ENCODE results near the gene TBXA2R. TPM values are rescaled to one million over a fixed set of nuclear protein-coding genes. Genes with fewer than 3 reads are reported as not detected.

TBXA2R gene
- total RNA-seq, 1 donor from 2014 or later = not detected

DNA sequence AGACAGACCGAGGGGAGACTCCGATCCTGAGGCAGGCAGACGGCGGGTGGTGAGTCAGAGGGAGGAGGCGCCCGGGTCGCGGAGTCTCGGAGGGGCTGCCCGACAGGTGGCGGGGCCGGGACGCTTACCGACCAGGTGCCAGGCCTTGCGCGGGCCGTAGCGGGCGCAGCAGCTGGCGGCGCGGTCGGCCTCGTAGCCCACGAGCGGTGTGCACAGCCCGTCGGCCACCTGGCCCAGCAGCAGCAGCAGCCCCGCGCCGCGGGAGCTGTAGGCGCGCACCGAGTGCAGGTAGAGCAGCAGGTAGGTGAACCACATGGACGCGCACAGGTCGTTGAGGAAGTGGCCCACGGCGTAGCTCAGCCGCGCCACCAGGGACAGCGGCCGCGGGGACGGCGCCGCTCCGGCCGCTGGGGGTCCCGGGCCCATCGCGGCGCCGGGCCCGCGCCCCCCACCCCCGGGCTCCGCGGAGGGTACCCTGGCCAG, 49.7 kb downstream of the TBXA2R start:
- TF ChIP-seq, protein P1, sequence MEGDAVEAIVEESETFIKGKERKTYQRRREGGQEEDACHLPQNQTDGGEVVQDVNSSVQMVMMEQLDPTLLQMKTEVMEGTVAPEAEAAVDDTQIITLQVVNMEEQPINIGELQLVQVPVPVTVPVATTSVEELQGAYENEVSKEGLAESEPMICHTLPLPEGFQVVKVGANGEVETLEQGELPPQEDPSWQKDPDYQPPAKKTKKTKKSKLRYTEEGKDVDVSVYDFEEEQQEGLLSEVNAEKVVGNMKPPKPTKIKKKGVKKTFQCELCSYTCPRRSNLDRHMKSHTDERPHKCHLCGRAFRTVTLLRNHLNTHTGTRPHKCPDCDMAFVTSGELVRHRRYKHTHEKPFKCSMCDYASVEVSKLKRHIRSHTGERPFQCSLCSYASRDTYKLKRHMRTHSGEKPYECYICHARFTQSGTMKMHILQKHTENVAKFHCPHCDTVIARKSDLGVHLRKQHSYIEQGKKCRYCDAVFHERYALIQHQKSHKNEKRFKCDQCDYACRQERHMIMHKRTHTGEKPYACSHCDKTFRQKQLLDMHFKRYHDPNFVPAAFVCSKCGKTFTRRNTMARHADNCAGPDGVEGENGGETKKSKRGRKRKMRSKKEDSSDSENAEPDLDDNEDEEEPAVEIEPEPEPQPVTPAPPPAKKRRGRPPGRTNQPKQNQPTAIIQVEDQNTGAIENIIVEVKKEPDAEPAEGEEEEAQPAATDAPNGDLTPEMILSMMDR (IDR thresholded peaks at IDR 0.05; ENCODE audit: partially characterized antibody, unreplicated experiment) = no peak
- Mint-ChIP-seq H3K27ac (ENCODE audit: unreplicated experiment) (peak overlapping the region; percentile 86), H3K4me3 (ENCODE audit: unreplicated experiment) (peak overlapping the region; percentile 94), H3K27me3 (ENCODE audit: unreplicated experiment) (peaks cover 14% of the 10 kb centered on the region), H3K4me1 (ENCODE audit: low read depth, unreplicated experiment) (peaks cover 10% of the 10 kb centered on the region), H3K9me3 (ENCODE audit: unreplicated experiment) (peaks cover 5% of the 10 kb centered on the region), H3K36me3 (ENCODE audit: unreplicated experiment) (no peaks in the 10 kb centered on the region)
- DNase-seq = peak; percentile 68

DNA sequence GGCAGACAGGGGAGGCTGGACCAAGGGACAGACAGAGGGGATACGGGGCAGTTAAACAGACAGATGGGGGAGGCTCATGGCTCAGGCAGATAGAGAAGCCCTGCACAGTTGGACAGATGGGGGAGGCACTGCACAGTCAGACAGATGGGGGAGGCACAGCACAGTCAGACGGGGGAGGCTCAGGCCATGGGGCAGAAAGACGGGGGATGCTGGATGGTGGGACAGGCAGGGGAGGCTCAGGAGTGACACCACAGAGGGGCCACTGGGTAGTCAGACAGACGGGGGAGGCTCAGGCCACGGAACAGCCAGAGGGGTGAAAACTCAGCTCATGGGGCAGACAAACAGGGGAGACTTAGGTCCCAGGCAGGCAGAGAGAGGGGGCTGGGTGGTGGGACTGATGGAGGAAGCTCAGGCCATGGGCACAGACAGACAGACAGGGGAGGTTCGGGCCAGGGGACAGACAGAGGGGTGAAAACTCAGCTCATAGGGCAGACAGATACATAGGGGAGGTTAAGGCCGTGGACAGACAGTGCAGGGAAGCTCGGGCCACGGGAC, 50.2 kb downstream of the TBXA2R start:
- TF ChIP-seq, protein P1 (IDR thresholded peaks at IDR 0.05; ENCODE audit: partially characterized antibody, unreplicated experiment) = no peak
- Mint-ChIP-seq H3K27ac (ENCODE audit: unreplicated experiment) (peak overlapping the region; percentile 86), H3K36me3 (ENCODE audit: unreplicated experiment) (no peaks in the 10 kb centered on the region), H3K4me3 (ENCODE audit: unreplicated experiment) (peak overlapping the region; percentile 94), H3K4me1 (ENCODE audit: low read depth, unreplicated experiment) (peaks cover 10% of the 10 kb centered on the region), H3K27me3 (ENCODE audit: unreplicated experiment) (peaks cover 14% of the 10 kb centered on the region), H3K9me3 (ENCODE audit: unreplicated experiment) (peaks cover 5% of the 10 kb centered on the region)
- DNase-seq = no peak

DNA sequence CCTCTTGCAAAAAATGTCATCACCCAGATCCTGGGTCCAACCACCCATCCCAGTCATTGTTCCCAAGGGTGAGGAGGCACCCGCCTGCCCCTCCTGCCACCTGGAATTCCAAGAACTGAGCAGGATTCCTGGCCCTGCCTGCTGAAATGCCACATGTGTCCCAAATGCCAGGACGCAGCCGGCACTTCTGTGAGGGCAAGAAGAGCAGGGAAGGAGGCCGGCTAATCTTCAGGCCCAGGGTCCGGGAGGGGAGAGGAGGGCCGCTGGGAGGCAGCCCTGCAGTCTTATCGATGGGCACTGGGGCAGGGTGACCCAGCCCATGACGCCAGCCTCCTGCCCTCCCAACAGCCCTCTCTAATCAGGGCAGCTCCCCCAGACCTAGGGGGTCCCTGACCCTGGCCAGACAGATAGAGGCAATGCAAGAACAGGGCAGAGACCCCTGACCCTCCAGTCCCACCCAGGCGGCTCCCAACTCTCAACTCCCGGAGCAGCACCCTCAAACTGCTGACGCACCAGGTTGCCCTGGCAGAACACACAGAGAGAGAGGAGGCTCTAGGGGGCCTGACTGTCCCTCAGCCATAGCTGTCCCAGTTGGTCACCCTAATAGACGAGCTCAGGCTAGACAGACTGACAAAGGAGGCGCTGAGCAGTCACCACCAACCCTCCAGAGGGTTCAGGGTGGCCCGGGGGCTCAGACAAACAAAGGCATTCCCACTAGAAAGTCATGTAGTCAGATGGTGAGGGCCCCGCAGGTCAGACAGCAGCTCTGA, 50.8 kb downstream of the TBXA2R start:
- Mint-ChIP-seq H3K4me1 (ENCODE audit: low read depth, unreplicated experiment) (peaks cover 10% of the 10 kb centered on the region), H3K27ac (ENCODE audit: unreplicated experiment) (peak overlapping the region; percentile 86), H3K4me3 (ENCODE audit: unreplicated experiment) (peak overlapping the region; percentile 94), H3K9me3 (ENCODE audit: unreplicated experiment) (peaks cover 5% of the 10 kb centered on the region), H3K27me3 (ENCODE audit: unreplicated experiment) (peaks cover 14% of the 10 kb centered on the region), H3K36me3 (ENCODE audit: unreplicated experiment) (no peaks in the 10 kb centered on the region)
- TF ChIP-seq, protein P1 (IDR thresholded peaks at IDR 0.05; ENCODE audit: partially characterized antibody, unreplicated experiment) = no peak
- no peak for DNase-seq

DNA sequence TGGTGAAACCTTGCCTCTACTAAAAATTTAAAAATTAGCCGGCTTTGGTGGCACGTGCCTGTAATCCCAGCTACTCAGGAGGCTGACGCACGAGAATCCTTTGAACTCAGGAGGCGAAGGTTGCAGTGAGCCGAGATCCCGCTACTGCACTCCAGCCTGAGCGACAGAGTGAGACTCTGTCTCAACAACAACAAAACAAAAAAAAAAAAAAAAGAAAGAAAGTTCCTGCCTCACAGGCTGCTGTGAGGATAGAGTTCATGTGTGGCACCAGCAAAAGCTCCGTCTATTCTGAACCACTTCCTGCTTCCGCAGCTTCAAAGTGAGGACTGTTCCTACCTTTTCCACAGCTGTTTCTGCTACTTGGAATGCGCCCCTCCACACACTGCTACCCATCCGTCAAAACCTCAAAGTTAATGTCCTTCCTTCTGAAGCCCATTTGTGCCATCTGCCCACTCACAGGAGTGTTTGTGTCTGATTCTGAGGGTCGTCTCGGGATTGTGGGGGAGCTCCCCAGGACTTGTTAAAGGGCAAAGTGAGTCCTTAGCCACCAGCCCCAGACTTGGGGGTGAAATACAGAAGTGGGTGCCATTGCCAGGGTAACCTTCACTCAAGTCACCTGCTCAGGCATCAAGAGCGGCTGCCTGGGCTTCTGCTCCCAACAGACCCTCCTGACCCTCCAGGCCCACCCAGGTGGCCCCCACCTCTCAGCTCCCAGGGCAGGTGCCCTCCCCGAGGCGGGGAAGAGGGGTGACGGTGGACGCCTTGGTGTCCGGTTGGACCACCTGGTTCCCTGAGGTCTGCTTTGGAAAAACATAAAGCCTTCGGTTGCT, 52.2 kb downstream of the TBXA2R start:
- no peak for DNase-seq
- peaks cover 5% of the 10 kb centered on the region for H3K9me3 Mint-ChIP-seq (ENCODE audit: unreplicated experiment)
- no peak overlapping the region for H3K4me3 Mint-ChIP-seq (ENCODE audit: unreplicated experiment)
- no peak overlapping the region for H3K27ac Mint-ChIP-seq (ENCODE audit: unreplicated experiment)
- H3K27me3 Mint-ChIP-seq (ENCODE audit: unreplicated experiment) = peaks cover 14% of the 10 kb centered on the region
- H3K4me1 Mint-ChIP-seq (ENCODE audit: low read depth, unreplicated experiment) = peaks cover 10% of the 10 kb centered on the region
- H3K36me3 Mint-ChIP-seq (ENCODE audit: unreplicated experiment) = no peaks in the 10 kb centered on the region
- TF ChIP-seq, protein P1 (IDR thresholded peaks at IDR 0.05; ENCODE audit: partially characterized antibody, unreplicated experiment) = no peak
